Right lobe of liver (tissue), 4 donors: ENCODE results near the gene DSCAML1.

Source experiments
- POLR2A ChIP-seq: fragments of 450-650 bp; IDR thresholded peaks from one replicate; pipeline ENCODE4 v1.6.1; 2017; ENCODE audit warnings: antibody characterized with exemption, mild to moderate bottlenecking
- TF ChIP-seq, protein P1 (sequence below), 4 donors: fragments of 200-600 bp in 3 of 4; fragments of 450-650 bp in 1 of 4; IDR thresholded peaks; one replicate each; pipeline versions ENCODE4 v1.5.1 to v1.8.0; 2016 to 2022; ENCODE audit warnings: antibody characterized with exemption in 4 of 4, mild to moderate bottlenecking in 2 of 4
- donor health status: DM: no; HTN: no; CAD: no.
- donor health status: DM: no; HTN: no; CAD: no.
- donor health status: DM: no; HTN: yes; CAD: no.

DNA sequence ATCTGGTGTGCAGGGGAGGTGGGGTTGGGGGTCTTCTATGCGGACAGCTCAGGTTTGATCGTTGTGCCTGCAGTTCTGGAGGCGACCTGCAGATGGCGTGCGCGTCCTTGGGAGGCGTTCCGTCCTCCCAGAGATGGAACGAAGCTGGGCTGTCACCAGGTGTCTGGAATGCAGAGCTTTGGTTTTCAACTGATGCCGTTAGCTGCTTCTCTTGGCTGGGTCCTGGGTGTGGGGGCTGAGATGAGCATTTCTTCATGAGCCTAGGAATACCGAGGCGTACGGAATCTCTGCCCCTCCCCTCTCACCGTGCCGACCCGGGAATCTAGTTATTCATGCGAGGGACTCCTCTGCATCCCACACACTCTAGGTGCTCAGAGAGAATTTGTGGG, 370.7 kb downstream of the DSCAML1 start:
- TF ChIP-seq, protein P1, sequence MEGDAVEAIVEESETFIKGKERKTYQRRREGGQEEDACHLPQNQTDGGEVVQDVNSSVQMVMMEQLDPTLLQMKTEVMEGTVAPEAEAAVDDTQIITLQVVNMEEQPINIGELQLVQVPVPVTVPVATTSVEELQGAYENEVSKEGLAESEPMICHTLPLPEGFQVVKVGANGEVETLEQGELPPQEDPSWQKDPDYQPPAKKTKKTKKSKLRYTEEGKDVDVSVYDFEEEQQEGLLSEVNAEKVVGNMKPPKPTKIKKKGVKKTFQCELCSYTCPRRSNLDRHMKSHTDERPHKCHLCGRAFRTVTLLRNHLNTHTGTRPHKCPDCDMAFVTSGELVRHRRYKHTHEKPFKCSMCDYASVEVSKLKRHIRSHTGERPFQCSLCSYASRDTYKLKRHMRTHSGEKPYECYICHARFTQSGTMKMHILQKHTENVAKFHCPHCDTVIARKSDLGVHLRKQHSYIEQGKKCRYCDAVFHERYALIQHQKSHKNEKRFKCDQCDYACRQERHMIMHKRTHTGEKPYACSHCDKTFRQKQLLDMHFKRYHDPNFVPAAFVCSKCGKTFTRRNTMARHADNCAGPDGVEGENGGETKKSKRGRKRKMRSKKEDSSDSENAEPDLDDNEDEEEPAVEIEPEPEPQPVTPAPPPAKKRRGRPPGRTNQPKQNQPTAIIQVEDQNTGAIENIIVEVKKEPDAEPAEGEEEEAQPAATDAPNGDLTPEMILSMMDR (IDR thresholded peaks at IDR 0.05): peak; percentile 74 to 93 (median 92)
- TF ChIP-seq POLR2A: no peak
